Astrocyte (in vitro differentiated cells and primary cell): ENCODE measurements around the gene MLLT10. TPM values are rescaled to one million over a fixed set of nuclear protein-coding genes. Genes with fewer than 3 reads are reported as not detected.

Experiments
- DNase-seq: peaks from one replicate; pipeline ENCODE4 v3.0.0-alpha.2; 2010; ENCODE audit warnings: low read depth
- FAIRE-seq: peaks from 2 replicates; lab custom pipeline; 2011; peaks lifted over from hg19 to GRCh38; lab: Jason Lieb, UNC
- H2AFZ ChIP-seq: 2 replicates; pipeline ENCODE4 v1.6.0; 2012; ENCODE audit warnings: low read depth, low read length, inconsistent platforms
- H3K27ac ChIP-seq: 2 replicates; pipeline ENCODE4 v1.5.1; 2011; ENCODE audit warnings: low read depth, low read length, inconsistent platforms
- H3K27me3 ChIP-seq: 2 replicates; pipeline ENCODE4 v1.6.0; 2011; ENCODE audit warnings: low read length, inconsistent platforms; ENCODE audit not compliant: insufficient read depth
- H3K36me3 ChIP-seq: 2 replicates; pipeline ENCODE4 v1.5.1; 2011; ENCODE audit warnings: low read length, inconsistent platforms; ENCODE audit not compliant: insufficient read depth
- H3K4me1 ChIP-seq: 2 replicates; pipeline ENCODE4 v1.5.1; 2011; ENCODE audit warnings: low read length, inconsistent platforms; ENCODE audit not compliant: insufficient read depth
- H3K4me2 ChIP-seq: 2 replicates; pipeline ENCODE4 v1.6.0; 2012; ENCODE audit warnings: low read length, inconsistent platforms
- H3K4me3 ChIP-seq: 2 replicates; pipeline ENCODE4 v1.5.1; 2011; ENCODE audit warnings: low read depth, mild to moderate bottlenecking, low read length, inconsistent platforms; ENCODE audit not compliant: insufficient read depth
- H3K79me2 ChIP-seq: 2 replicates; pipeline ENCODE4 v1.6.0; 2012; ENCODE audit warnings: mild to moderate bottlenecking, low read length, inconsistent platforms; ENCODE audit not compliant: insufficient read depth
- H3K9ac ChIP-seq: 2 replicates; pipeline ENCODE4 v1.6.0; 2012; ENCODE audit warnings: mild to moderate bottlenecking, low read length, inconsistent platforms
- H3K9me3 ChIP-seq: 2 replicates; pipeline ENCODE4 v1.5.1; 2012; ENCODE audit warnings: low read depth, mild to moderate bottlenecking, low read length, inconsistent platforms; ENCODE audit not compliant: insufficient read depth
- H4K20me1 ChIP-seq: 2 replicates; pipeline ENCODE4 v1.6.0; 2012; ENCODE audit warnings: low read length, inconsistent platforms; ENCODE audit not compliant: insufficient read depth
- H3K27ac Mint-ChIP-seq: one replicate; pipeline ENCODE4 v1.8.0; 2021; ENCODE audit warnings: mild to moderate bottlenecking, mixed read lengths; ENCODE audit not compliant: unreplicated experiment
- H3K27me3 Mint-ChIP-seq: one replicate; pipeline ENCODE4 v1.8.0; 2021; ENCODE audit warnings: low read depth, mixed read lengths; ENCODE audit not compliant: unreplicated experiment
- H3K36me3 Mint-ChIP-seq: one replicate; pipeline ENCODE4 v1.8.0; 2021; ENCODE audit warnings: low read depth, mixed read lengths; ENCODE audit not compliant: unreplicated experiment
- H3K4me1 Mint-ChIP-seq: one replicate; pipeline ENCODE4 v1.8.0; 2021; ENCODE audit warnings: low read depth, mixed read lengths; ENCODE audit not compliant: unreplicated experiment
- H3K4me3 Mint-ChIP-seq: one replicate; pipeline ENCODE4 v1.8.0; 2021; ENCODE audit warnings: mild to moderate bottlenecking, moderate library complexity, mixed read lengths; ENCODE audit not compliant: unreplicated experiment
- H3K9me3 Mint-ChIP-seq: one replicate; pipeline ENCODE4 v1.8.0; 2021; ENCODE audit warnings: mild to moderate bottlenecking, mixed read lengths; ENCODE audit not compliant: unreplicated experiment
- CTCF ChIP-seq: IDR thresholded peaks from 2 replicates; pipeline ENCODE4 v1.5.1; 2011; ENCODE audit warnings: low read depth, mild to moderate bottlenecking, inconsistent platforms, low read length, moderate library complexity; ENCODE audit not compliant: insufficient read depth
- EZH2 ChIP-seq: IDR thresholded peaks from 2 replicates; pipeline ENCODE4 v1.6.1; 2012; ENCODE audit warnings: mild to moderate bottlenecking, low read length, inconsistent platforms; ENCODE audit not compliant: insufficient read depth
- total RNA-seq: library from RNA; stranded (reverse); gene quantifications from 2 replicates; pipeline ENCODE4 v1.2.1, GENCODE V29; 2021

MLLT10 gene
- total RNA-seq, 1 donor from 2014 or later = 46.9 TPM

GRCh38 chr10:21740989-21741388, 207.0 kb downstream of the MLLT10 start:
- FAIRE-seq (no peak), DNase-seq (no peak)
- no peaks in the 10 kb centered on the region for H3K9me3 ChIP-seq
- Mint-ChIP-seq H3K4me1 (peaks cover 17% of the 10 kb centered on the region), H3K36me3 (peaks cover 16% of the 10 kb centered on the region), H3K9me3 (peaks cover 5% of the 10 kb centered on the region), H3K27me3 (no peaks in the 10 kb centered on the region), H3K4me3 (no peak overlapping the region), H3K27ac (peak overlapping the region; percentile 12)
- H3K27me3 ChIP-seq = no peaks in the 10 kb centered on the region
- H3K27ac ChIP-seq = no peak overlapping the region
- H3K4me3 ChIP-seq = no peak overlapping the region
- peaks cover 39% of the 10 kb centered on the region for H3K36me3 ChIP-seq
- H3K4me2 ChIP-seq = no peak overlapping the region
- H3K79me2 ChIP-seq = no peaks in the 10 kb centered on the region
- H3K4me1 ChIP-seq = no peaks in the 10 kb centered on the region
- H3K9ac ChIP-seq = no peak overlapping the region
- peaks cover 23% of the 10 kb centered on the region for H4K20me1 ChIP-seq
- no peak overlapping the region for H2AFZ ChIP-seq
- no peak for TF ChIP-seq CTCF
- no peak for TF ChIP-seq EZH2

- peaks cover 17% of the 10 kb centered on the region for H3K4me1 Mint-ChIP-seq
- Histone ChIP-seq H3K9me3 (no peaks in the 10 kb centered on the region), H2AFZ (no peak overlapping the region), H4K20me1 (peaks cover 19% of the 10 kb centered on the region), H3K4me3 (no peak overlapping the region), H3K27me3 (no peaks in the 10 kb centered on the region), H3K79me2 (no peaks in the 10 kb centered on the region), H3K4me2 (no peak overlapping the region), H3K27ac (no peak overlapping the region), H3K36me3 (peaks cover 39% of the 10 kb centered on the region), H3K4me1 (no peaks in the 10 kb centered on the region), H3K9ac (no peak overlapping the region)
- H3K27me3 Mint-ChIP-seq = no peaks in the 10 kb centered on the region
- FAIRE-seq = no peak
- H3K4me3 Mint-ChIP-seq = no peak overlapping the region
- DNase-seq = no peak
- TF ChIP-seq CTCF = no peak
- TF ChIP-seq EZH2 = no peak
- H3K36me3 Mint-ChIP-seq = peaks cover 15% of the 10 kb centered on the region
- H3K27ac Mint-ChIP-seq = no peak overlapping the region
- H3K9me3 Mint-ChIP-seq = peaks cover 3% of the 10 kb centered on the region
Measured at GRCh38 chr10:21742740-21743412, 208.8 kb downstream of the MLLT10 start.

- H4K20me1 ChIP-seq = peaks cover 11% of the 10 kb centered on the region
- H2AFZ ChIP-seq = no peak overlapping the region
- H3K9ac ChIP-seq = no peak overlapping the region
- peaks cover 38% of the 10 kb centered on the region for H3K36me3 ChIP-seq
- peaks cover 17% of the 10 kb centered on the region for H3K4me1 Mint-ChIP-seq
- H3K4me3 ChIP-seq = no peak overlapping the region
- no peaks in the 10 kb centered on the region for H3K4me1 ChIP-seq
- no peaks in the 10 kb centered on the region for H3K27me3 Mint-ChIP-seq
- TF ChIP-seq CTCF (no peak), EZH2 (no peak)
- peaks cover 3% of the 10 kb centered on the region for H3K9me3 Mint-ChIP-seq
- H3K36me3 Mint-ChIP-seq = peaks cover 24% of the 10 kb centered on the region
- H3K4me3 Mint-ChIP-seq = no peak overlapping the region
- no peak for FAIRE-seq
- H3K27ac Mint-ChIP-seq = no peak overlapping the region
- H3K4me2 ChIP-seq = no peak overlapping the region
- no peaks in the 10 kb centered on the region for H3K79me2 ChIP-seq
- no peak for DNase-seq
- no peaks in the 10 kb centered on the region for H3K9me3 ChIP-seq
- H3K27me3 ChIP-seq = no peaks in the 10 kb centered on the region
- H3K27ac ChIP-seq = no peak overlapping the region
Measured at GRCh38 chr10:21744223-21744622, 210.2 kb downstream of the MLLT10 start.
